Body of pancreas (tissue), 4 donors: ENCODE measurements around the gene PLXNA3.

ENCODE experiments used
- POLR2A ChIP-seq, 3 donors: fragments of 450-650 bp; IDR thresholded peaks; one replicate each; pipeline ENCODE4 v1.6.1; 2016; ENCODE audit warnings: antibody characterized with exemption in 3 of 3, mild to moderate bottlenecking in 2 of 3
- TF ChIP-seq, protein P1 (sequence below), 7 experiments: fragments of 450-650 bp in 4 of 7; fragments of 200-600 bp in 3 of 7; sonication (generic) in 3 of 7; IDR thresholded peaks; one replicate each; pipeline ENCODE4 v1.5.1; 2016 to 2019; ENCODE audit warnings: antibody characterized with exemption in 7 of 7

DNA sequence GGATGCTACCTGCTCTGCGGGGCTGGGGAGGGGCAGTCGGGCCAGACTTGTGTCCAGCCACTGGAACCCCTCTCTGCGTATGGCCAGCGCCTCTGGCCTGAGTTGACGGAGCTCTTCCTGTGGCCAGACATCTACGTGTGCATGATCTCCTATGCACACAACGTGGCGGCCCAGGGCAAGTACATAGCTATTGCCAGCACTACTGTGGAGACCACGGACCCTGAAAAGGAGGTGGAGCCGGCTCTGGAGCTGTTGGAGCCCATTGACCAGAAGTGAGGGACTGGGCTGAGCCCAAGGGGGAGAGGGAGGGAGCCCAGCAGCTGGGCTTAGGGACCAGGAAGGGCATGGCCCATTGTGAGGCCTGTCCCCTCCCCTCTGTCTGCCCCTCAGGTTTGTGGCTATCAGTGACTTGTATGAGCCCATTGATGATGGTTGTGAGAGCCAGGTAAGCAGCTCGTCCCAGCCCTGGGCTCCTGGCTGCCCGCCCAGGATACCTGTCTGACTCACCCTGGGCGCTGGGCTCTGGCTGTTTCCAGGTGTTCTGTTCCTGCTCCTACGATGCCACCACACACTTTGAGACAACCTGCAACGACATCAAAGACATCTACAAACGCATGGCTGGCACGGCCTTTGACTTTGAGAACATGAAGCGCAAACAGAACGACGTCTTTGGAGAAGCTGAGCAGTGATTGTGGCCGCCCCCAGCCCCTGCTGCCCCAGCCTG lies 15.9 kb upstream of the PLXNA3 start:
- no peak for TF ChIP-seq POLR2A (IDR thresholded peaks at IDR 0.05)
- TF ChIP-seq, protein P1, sequence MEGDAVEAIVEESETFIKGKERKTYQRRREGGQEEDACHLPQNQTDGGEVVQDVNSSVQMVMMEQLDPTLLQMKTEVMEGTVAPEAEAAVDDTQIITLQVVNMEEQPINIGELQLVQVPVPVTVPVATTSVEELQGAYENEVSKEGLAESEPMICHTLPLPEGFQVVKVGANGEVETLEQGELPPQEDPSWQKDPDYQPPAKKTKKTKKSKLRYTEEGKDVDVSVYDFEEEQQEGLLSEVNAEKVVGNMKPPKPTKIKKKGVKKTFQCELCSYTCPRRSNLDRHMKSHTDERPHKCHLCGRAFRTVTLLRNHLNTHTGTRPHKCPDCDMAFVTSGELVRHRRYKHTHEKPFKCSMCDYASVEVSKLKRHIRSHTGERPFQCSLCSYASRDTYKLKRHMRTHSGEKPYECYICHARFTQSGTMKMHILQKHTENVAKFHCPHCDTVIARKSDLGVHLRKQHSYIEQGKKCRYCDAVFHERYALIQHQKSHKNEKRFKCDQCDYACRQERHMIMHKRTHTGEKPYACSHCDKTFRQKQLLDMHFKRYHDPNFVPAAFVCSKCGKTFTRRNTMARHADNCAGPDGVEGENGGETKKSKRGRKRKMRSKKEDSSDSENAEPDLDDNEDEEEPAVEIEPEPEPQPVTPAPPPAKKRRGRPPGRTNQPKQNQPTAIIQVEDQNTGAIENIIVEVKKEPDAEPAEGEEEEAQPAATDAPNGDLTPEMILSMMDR (IDR thresholded peaks at IDR 0.05), result no peak
